GM23338 (cell line): ENCODE data around the gene SOX11.

Experiments used
- CREB1 ChIP-seq: fragments of 250-450 bp; sonication (Bioruptor Pico); IDR thresholded peaks from 2 replicates; pipeline ENCODE4 v1.5.0; 2020; ENCODE audit warnings: low read depth, mild to moderate bottlenecking, moderate library complexity
- CTCF ChIP-seq, 2 experiments: fragments of 200-600 bp in 1 of 2; sonication (generic) in 1 of 2; conservative IDR thresholded peaks; 2 replicates each; pipeline versions ENCODE4 v1.5.1 to v1.6.1; 2016 to 2017; ENCODE audit warnings: antibody characterized with exemption in 2 of 2, low read depth in 2 of 2, mild to moderate bottlenecking in 2 of 2, moderate library complexity in 1 of 2
- ETS1 ChIP-seq: IDR thresholded peaks from 2 replicates; pipeline ENCODE4 v1.6.1; 2016; ENCODE audit warnings: antibody characterized with exemption
- EZH2 ChIP-seq: fragments of 200-600 bp; sonication (generic); IDR thresholded peaks from one replicate; pipeline ENCODE4 v1.8.0; 2017; ENCODE audit warnings: antibody characterized with exemption, mild to moderate bottlenecking, low read depth; ENCODE audit not compliant: unreplicated experiment
- EZH2phosphoT487 ChIP-seq: fragments of 200-600 bp; sonication (generic); IDR thresholded peaks from one replicate; pipeline ENCODE4 v1.8.1; 2018; ENCODE audit warnings: antibody characterized with exemption; ENCODE audit not compliant: unreplicated experiment
- POLR2AphosphoS5 ChIP-seq: IDR thresholded peaks from 2 replicates; pipeline ENCODE4 v1.6.1; 2016; ENCODE audit warnings: antibody characterized with exemption, low read depth
- REST ChIP-seq: IDR thresholded peaks from one replicate; pipeline ENCODE4 v1.6.1; 2018; ENCODE audit warnings: antibody characterized with exemption; ENCODE audit not compliant: unreplicated experiment
- STAT1 ChIP-seq: IDR thresholded peaks from one replicate; pipeline ENCODE4 v1.6.1; 2016; ENCODE audit warnings: antibody characterized with exemption; ENCODE audit not compliant: unreplicated experiment
- ZNF331 ChIP-seq: fragments of 250-450 bp; sonication (Bioruptor Pico); IDR thresholded peaks from 2 replicates; pipeline ENCODE4 v1.5.0; 2020; ENCODE audit warnings: low read depth, mild to moderate bottlenecking, moderate library complexity

GRCh38 chr2:5749347-5749746 is 57.2 kb downstream of the SOX11 start:
- TF ChIP-seq CTCF (conservative IDR thresholded peaks at IDR 0.05; ENCODE audit: low read depth in 2 of 2) (no peak), POLR2AphosphoS5 (no peak), REST (no peak), STAT1 (no peak), EZH2phosphoT487 (no peak), ETS1 (no peak), EZH2 (no peak), ZNF331 (CRISPR knock-in tag) (no peak), CREB1 (CRISPR knock-in tag) (no peak)
